Parathyroid adenoma (tissue), 2 donors: ENCODE results near the gene TBXT.
"Not testable (repeated sequence)": the region's sequence is repeated elsewhere in the genome, so short reads cannot be mapped to it uniquely, and the experiment has no call there.

ENCODE experiments used
- H2AFZ ChIP-seq: fragments of 300-600 bp; sonication (generic); one replicate; pipeline ENCODE4 v1.7.0; 2017; ENCODE audit warnings: antibody characterized with exemption, mild to moderate bottlenecking
- H3K27ac ChIP-seq: fragments of 300-600 bp; sonication (generic); one replicate; pipeline ENCODE4 v1.7.0; 2017
- H3K27me3 ChIP-seq: fragments of 300-600 bp; sonication (generic); one replicate; pipeline ENCODE4 v1.7.0; 2017; ENCODE audit warnings: low read length; ENCODE audit not compliant: control insufficient read depth, insufficient read depth
- H3K36me3 ChIP-seq: fragments of 300-600 bp; sonication (generic); one replicate; pipeline ENCODE4 v1.7.0; 2017; ENCODE audit warnings: low read length; ENCODE audit not compliant: control insufficient read depth, insufficient read depth
- H3K4me1 ChIP-seq: fragments of 300-600 bp; sonication (generic); one replicate; pipeline ENCODE4 v1.7.0; 2017; ENCODE audit warnings: control low read depth
- H3K4me2 ChIP-seq: fragments of 300-600 bp; sonication (generic); one replicate; pipeline ENCODE4 v1.7.0; 2017; ENCODE audit warnings: low read length
- H3K4me3 ChIP-seq: fragments of 300-600 bp; sonication (generic); one replicate; pipeline ENCODE4 v1.7.0; 2017; ENCODE audit warnings: low read depth, low read length
- H3K79me2 ChIP-seq: fragments of 300-600 bp; sonication (generic); one replicate; pipeline ENCODE4 v1.7.0; 2017; ENCODE audit warnings: control low read depth
- H3K9ac ChIP-seq: fragments of 300-600 bp; sonication (generic); one replicate; pipeline ENCODE4 v1.7.0; 2017; ENCODE audit warnings: mild to moderate bottlenecking
- H3K9me3 ChIP-seq: fragments of 300-600 bp; sonication (generic); one replicate; pipeline ENCODE4 v1.7.0; 2017; ENCODE audit warnings: low read length; ENCODE audit not compliant: control insufficient read depth
- CTCF ChIP-seq: fragments of 300-600 bp; sonication (generic); IDR thresholded peaks from one replicate; pipeline ENCODE4 v1.7.0; 2017; ENCODE audit warnings: antibody characterized with exemption, mild to moderate bottlenecking
- donor health status: primary hyperparathyroidism.

Gene TBXT

DNA sequence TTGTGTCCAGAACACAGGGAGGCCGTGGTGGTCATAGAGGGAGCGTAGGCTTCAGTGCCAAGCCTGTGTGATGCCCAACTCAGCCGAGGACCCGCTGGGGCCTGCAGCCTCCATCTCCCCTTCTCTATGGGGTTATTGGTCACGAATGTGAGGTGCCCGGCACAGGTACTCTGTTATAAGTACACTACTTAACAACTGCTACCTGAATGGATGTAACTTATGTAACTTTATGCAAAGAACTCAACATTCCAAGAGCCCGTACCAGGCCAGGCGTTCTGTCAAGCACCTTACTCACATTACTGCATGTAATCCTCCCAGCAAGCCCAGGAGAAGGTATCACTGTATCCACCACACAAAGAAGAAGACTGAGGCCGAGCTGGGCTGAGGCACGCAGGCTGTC, 24.5 kb upstream of the TBXT start:
- H3K9me3 ChIP-seq = no peaks in the 10 kb centered on the region
- no peak overlapping the region for H3K27ac ChIP-seq
- no peak overlapping the region for H3K4me2 ChIP-seq
- H3K4me1 ChIP-seq = no peaks in the 10 kb centered on the region
- no peaks in the 10 kb centered on the region for H3K27me3 ChIP-seq
- no peaks in the 10 kb centered on the region for H3K79me2 ChIP-seq
- TF ChIP-seq CTCF = no peak
- H3K36me3 ChIP-seq = no peaks in the 10 kb centered on the region
- no peak overlapping the region for H3K4me3 ChIP-seq
- no peak overlapping the region for H2AFZ ChIP-seq
- H3K9ac ChIP-seq = no peak overlapping the region

- Histone ChIP-seq H3K27ac (no peak overlapping the region), H3K9ac (no peak overlapping the region), H3K36me3 (no peaks in the 10 kb centered on the region), H3K27me3 (no peaks in the 10 kb centered on the region), H3K79me2 (no peaks in the 10 kb centered on the region), H3K4me3 (no peak overlapping the region), H3K9me3 (no peaks in the 10 kb centered on the region), H3K4me1 (no peaks in the 10 kb centered on the region), H2AFZ (no peak overlapping the region), H3K4me2 (no peak overlapping the region)
- TF ChIP-seq CTCF = no peak
Measured at GRCh38 chr6:166179704-166180103, 12.1 kb upstream of the TBXT start.

GRCh38 chr6:166176106-166176505, 8.5 kb upstream of the TBXT start:
- Histone ChIP-seq H3K4me3 (no peak overlapping the region), H3K27me3 (no peaks in the 10 kb centered on the region), H3K79me2 (no peaks in the 10 kb centered on the region), H3K9ac (no peak overlapping the region), H3K4me2 (no peak overlapping the region), H3K27ac (no peak overlapping the region), H3K4me1 (peaks cover 2% of the 10 kb centered on the region), H3K9me3 (no peaks in the 10 kb centered on the region), H3K36me3 (no peaks in the 10 kb centered on the region), H2AFZ (no peak overlapping the region)
- no peak for TF ChIP-seq CTCF

GRCh38 chr6:166175093-166175492, 7.4 kb upstream of the TBXT start:
- not testable (repeated sequence) for H2AFZ ChIP-seq, H3K36me3 ChIP-seq, H3K4me3 ChIP-seq, H3K79me2 ChIP-seq, H3K27ac ChIP-seq, H3K4me2 ChIP-seq, H3K27me3 ChIP-seq, H3K9me3 ChIP-seq, H3K4me1 ChIP-seq, H3K9ac ChIP-seq

DNA sequence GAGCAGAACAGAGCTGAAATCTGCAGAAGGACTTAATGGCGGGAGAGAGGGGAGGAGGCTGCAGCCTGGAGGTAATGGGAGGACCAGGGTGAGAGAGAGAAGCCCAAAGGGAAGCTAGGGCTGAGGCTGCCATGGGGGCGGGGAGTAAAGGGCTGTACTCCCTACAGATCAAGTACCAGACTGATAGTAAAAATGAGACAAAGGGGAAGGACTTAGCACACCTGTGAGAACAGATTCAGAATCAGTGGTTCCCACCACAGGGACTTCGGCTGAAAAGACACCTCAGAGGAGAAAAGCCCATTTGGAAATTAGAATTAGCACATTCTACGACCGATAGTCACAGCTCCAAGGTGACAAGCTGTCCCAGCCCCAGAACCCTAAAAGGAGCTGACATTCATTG, 6.4 kb upstream of the TBXT start:
- H3K9me3 ChIP-seq = no peaks in the 10 kb centered on the region
- H3K9ac ChIP-seq = no peak overlapping the region
- peaks cover 2% of the 10 kb centered on the region for H3K4me1 ChIP-seq
- no peak overlapping the region for H3K4me2 ChIP-seq
- H3K4me3 ChIP-seq = no peak overlapping the region
- no peaks in the 10 kb centered on the region for H3K79me2 ChIP-seq
- TF ChIP-seq CTCF = no peak
- no peaks in the 10 kb centered on the region for H3K36me3 ChIP-seq
- no peak overlapping the region for H2AFZ ChIP-seq
- H3K27ac ChIP-seq = no peak overlapping the region
- H3K27me3 ChIP-seq = no peaks in the 10 kb centered on the region
